AG04449 (cell line): Measurements from ENCODE around the gene LTB.

Experiments
- CTCF ChIA-PET: fragments of 350-600 bp; formaldehyde crosslinking; extraction: SDS; loops from one replicate; lab custom pipeline; 2021; ENCODE audit warnings: antibody characterized with exemption; lab: Yijun Ruan, JAX
- POLR2A ChIA-PET: fragments of 400-600, 350-600 bp; formaldehyde crosslinking; extraction: SDS; loops from one replicate; lab custom pipeline; 2020; ENCODE audit warnings: antibody characterized with exemption, inconsistent platforms; lab: Yijun Ruan, JAX
- DNase-seq: peaks from one replicate; pipeline ENCODE4 v3.0.0-alpha.2; 2010; ENCODE audit warnings: low read depth, low spot score
- H3K4me3 ChIP-seq: 2 replicates; pipeline ENCODE4 v1.5.1; 2011; ENCODE audit warnings: low read depth, mild to moderate bottlenecking, control low read depth, low read length
- CTCF ChIP-seq: IDR thresholded peaks from one replicate; pipeline ENCODE4 v1.5.1; 2011; ENCODE audit warnings: mild to moderate bottlenecking, moderate library complexity, low read length, control low read depth, inconsistent platforms; ENCODE audit not compliant: insufficient read depth; ENCODE audit errors: missing control alignments

Gene LTB

DNA sequence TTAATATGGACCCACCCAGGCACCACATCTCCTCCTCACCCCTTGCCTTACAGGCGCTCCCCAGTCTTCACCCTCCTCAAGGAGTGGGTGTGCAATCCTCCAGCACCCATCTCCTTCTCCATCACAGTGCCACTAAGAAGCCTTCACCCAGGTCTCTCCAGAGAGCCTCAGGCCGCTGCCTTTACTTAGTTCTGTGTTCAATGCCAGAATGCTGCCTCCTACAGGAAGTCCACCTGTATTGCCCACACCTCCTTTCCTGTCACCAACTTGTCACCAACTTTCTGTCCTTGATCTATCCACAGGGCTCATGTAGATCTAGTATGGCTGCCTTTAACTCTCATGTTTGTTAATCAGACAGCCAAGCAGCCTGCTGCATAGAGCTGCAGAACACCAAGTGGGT lies 3.3 kb upstream of the LTB start:
- CTCF ChIA-PET = interaction anchor here (0.9 to 31.3 kb wide), 5 partner anchors 8 to 33 kb away, joined by 3 to 1569 read pairs (median 15); partner anchors contain the start of genes ATP6V1G2, DDX39B, LTA and NCR3
- no peak for DNase-seq
- POLR2A ChIA-PET = no interaction called here
- no peak for TF ChIP-seq CTCF
- no peak overlapping the region for H3K4me3 ChIP-seq

GRCh38 chr6:31581434-31582229 lies 592 bp downstream of the LTB start:
- TF ChIP-seq CTCF = no peak
- ChIA-PET CTCF (interaction anchor here (1.1 to 31.3 kb wide), 7 partner anchors 7 to 72 kb away, joined by 3 to 1569 read pairs (median 7); partner anchors contain the start of genes ATP6V1G2, DDX39B, LTA and NCR3), POLR2A (interaction anchor here (0.6 to 1.9 kb wide), 3 partner anchors 17 to 34 kb away, joined by 3 to 4 read pairs (median 4); partner anchors contain the start of gene NFKBIL1)
- peak overlapping the region; percentile 89 for H3K4me3 ChIP-seq
- DNase-seq = no peak

- POLR2A ChIA-PET = interaction anchor here (0.6 to 1.9 kb wide), 4 partner anchors 12 to 33 kb away, joined by 3 to 4 read pairs (median 4); partner anchors contain the start of gene NFKBIL1
- peak; percentile 93 for TF ChIP-seq CTCF
- no peak for DNase-seq
- CTCF ChIA-PET = interaction anchor here (1.1 to 31.3 kb wide), 10 partner anchors 8 to 149 kb away, joined by 3 to 1569 read pairs (median 5); partner anchors contain the start of genes ATP6V1G2, DDX39B, LTA and NCR3
- H3K4me3 ChIP-seq = peak overlapping the region; percentile 89
Observed at GRCh38 chr6:31580807-31581433, 1.3 kb downstream of the LTB start.

DNA sequence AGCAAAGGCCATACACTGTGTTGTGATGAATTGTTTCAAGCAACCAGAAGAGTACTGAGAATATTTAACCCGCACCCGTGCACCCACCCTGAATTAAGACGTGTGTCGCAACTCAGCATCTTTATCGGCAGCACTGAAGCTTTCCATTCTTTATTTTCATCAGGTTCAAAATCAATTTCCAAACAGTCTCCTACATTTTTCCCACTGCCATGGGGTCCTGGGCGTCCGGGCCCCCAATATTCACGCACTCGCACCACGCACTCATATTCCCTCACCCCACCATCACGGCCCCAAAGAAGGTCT lies 1.8 kb downstream of the LTB start:
- no peak for TF ChIP-seq CTCF
- CTCF ChIA-PET = interaction anchor here (1.1 to 31.3 kb wide), 12 partner anchors 9 to 150 kb away, joined by 3 to 1569 read pairs (median 4); partner anchors contain the start of genes ATP6V1G2, DDX39B, LTA and LY6G5C
- peak overlapping the region; percentile 89 for H3K4me3 ChIP-seq
- POLR2A ChIA-PET = interaction anchor here (1.0 to 1.9 kb wide), 3 partner anchors 12 to 33 kb away, joined by 4 read pairs; partner anchors contain the start of gene NFKBIL1
- DNase-seq = no peak

DNA sequence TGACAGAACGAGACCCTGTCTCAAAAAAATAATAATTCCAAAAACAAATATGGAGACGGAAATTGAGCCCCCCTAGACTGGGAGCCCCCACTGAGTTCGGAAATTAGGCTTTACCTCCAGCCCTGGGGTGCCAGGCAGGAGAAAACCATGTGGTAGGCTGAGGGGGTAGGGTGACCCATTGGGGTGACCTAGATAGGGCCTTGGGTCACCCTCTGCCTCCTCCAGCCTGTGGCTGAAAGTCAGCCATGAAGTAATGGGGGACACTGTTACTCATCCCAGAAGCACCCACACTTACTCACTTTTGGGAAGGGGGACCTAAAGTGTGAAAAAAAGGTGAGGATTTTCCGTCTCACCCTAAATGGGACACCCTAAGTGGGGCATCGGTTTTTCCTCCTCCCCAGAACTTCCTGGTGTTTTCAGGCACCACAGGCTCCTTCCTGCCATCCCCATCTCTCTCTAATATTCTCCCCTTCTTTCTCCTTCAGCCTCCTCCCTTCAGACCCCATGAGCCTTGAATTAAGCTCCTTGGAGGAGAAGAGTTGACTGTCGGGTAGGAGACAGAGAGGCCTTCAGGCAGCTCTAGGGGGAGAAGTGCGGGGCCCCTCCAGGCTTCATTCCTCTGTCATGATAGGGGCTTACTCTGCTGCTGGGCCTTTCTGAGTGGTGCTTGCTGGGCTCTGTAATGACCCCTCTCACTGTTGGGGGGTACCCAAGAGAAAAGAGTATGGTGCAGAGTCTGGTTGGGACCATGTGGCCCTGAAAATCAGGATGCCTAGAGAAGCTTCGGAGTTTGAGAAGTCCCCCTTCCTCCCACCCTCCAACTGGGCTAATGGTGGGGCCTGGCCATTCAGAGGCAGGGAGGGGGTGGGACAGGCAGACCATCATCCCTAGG lies 2.4 kb downstream of the LTB start:
- no peak for TF ChIP-seq CTCF
- ChIA-PET POLR2A (interaction anchor here (1.0 kb wide), 1 partner anchor 11 kb away, joined by 4 read pairs; no protein-coding TSS in a partner anchor), CTCF (interaction anchor here (1.1 to 31.3 kb wide), 11 partner anchors 9 to 151 kb away, joined by 3 to 1569 read pairs (median 4); partner anchors contain the start of genes ATP6V1G2, DDX39B, LTA and LY6G5C)
- DNase-seq = no peak
- no peak overlapping the region for H3K4me3 ChIP-seq
